H9 (cell line): Measurements from ENCODE around the gene SIDT2. TPM values are rescaled to one million over a fixed set of nuclear protein-coding genes. Genes with fewer than 3 reads are reported as not detected.

Experiments
- DNase-seq: peaks from one replicate; pipeline ENCODE4 v3.0.0-alpha.2; 2017
- H2AFZ ChIP-seq: one replicate; pipeline ENCODE4 v1.6.1; 2013; ENCODE audit warnings: mild to moderate bottlenecking, low read length, control low read depth, moderate library complexity
- H2AK5ac ChIP-seq: 2 replicates; pipeline ENCODE4 v1.6.1; 2013; ENCODE audit warnings: low read length, control low read depth, mixed read lengths; ENCODE audit not compliant: insufficient read length
- H2BK120ac ChIP-seq: one replicate; pipeline ENCODE4 v1.6.1; 2013; ENCODE audit warnings: low read depth, mild to moderate bottlenecking, low read length, control low read depth, inconsistent platforms; ENCODE audit not compliant: poor library complexity, severe bottlenecking
- H2BK12ac ChIP-seq: 2 replicates; pipeline ENCODE4 v1.6.1; 2013; ENCODE audit warnings: low read length, control low read depth, mixed read lengths, low read depth; ENCODE audit not compliant: insufficient read length
- H2BK15ac ChIP-seq: 2 replicates; pipeline ENCODE4 v1.6.1; 2013; ENCODE audit warnings: low read depth, low read length, control low read depth
- H2BK20ac ChIP-seq: one replicate; pipeline ENCODE4 v1.6.1; 2013; ENCODE audit warnings: low read depth, mild to moderate bottlenecking, low read length, control low read depth, inconsistent platforms; ENCODE audit not compliant: poor library complexity, severe bottlenecking
- H2BK5ac ChIP-seq: 2 replicates; pipeline ENCODE4 v1.6.1; 2013; ENCODE audit warnings: low read length, control low read depth, mixed read lengths; ENCODE audit not compliant: insufficient read length
- H3K14ac ChIP-seq: 2 replicates; pipeline ENCODE4 v1.6.1; 2013; ENCODE audit warnings: low read length, control low read depth; ENCODE audit not compliant: insufficient read depth
- H3K18ac ChIP-seq: 2 replicates; pipeline ENCODE4 v1.6.1; 2013; ENCODE audit warnings: low read depth, mild to moderate bottlenecking, mixed read lengths, low read length, control low read depth; ENCODE audit not compliant: insufficient read length
- H3K23ac ChIP-seq: 2 replicates; pipeline ENCODE4 v1.6.1; 2013; ENCODE audit warnings: low read length, control low read depth, mixed read lengths, low read depth; ENCODE audit not compliant: insufficient read length
- H3K23me2 ChIP-seq: 2 replicates; pipeline ENCODE4 v1.6.1; 2013; ENCODE audit warnings: low read depth, mild to moderate bottlenecking, mixed read lengths, low read length, control low read depth; ENCODE audit not compliant: insufficient read length, poor library complexity, severe bottlenecking
- H3K27ac ChIP-seq: 2 replicates; pipeline ENCODE4 v1.5.1; 2013; ENCODE audit warnings: low read length, control low read depth, mixed read lengths, low read depth; ENCODE audit not compliant: insufficient read length
- H3K27me3 ChIP-seq: 2 replicates; pipeline ENCODE4 v1.6.1; 2013; ENCODE audit warnings: low read length, control low read depth, inconsistent platforms; ENCODE audit not compliant: insufficient read depth
- H3K4ac ChIP-seq: 2 replicates; pipeline ENCODE4 v1.6.1; 2013; ENCODE audit warnings: low read depth, mild to moderate bottlenecking, control low read depth, inconsistent platforms, low read length, moderate library complexity
- H3K4me1 ChIP-seq: 2 replicates; pipeline ENCODE4 v1.6.1; 2013; ENCODE audit warnings: low read length, control low read depth, inconsistent platforms; ENCODE audit not compliant: insufficient read depth
- H3K4me2 ChIP-seq: 2 replicates; pipeline ENCODE4 v1.6.1; 2013; ENCODE audit warnings: low read length, control low read depth, mixed read lengths; ENCODE audit not compliant: insufficient read length, insufficient read depth
- H3K56ac ChIP-seq: 2 replicates; pipeline ENCODE4 v1.6.1; 2013; ENCODE audit warnings: low read depth, mild to moderate bottlenecking, mixed read lengths, low read length, control low read depth; ENCODE audit not compliant: insufficient read length
- H3K79me1 ChIP-seq: 2 replicates; pipeline ENCODE4 v1.6.1; 2013; ENCODE audit warnings: low read depth, mild to moderate bottlenecking, moderate library complexity, low read length, control low read depth, inconsistent platforms; ENCODE audit not compliant: insufficient read depth, poor library complexity, severe bottlenecking
- H3K79me2 ChIP-seq: 2 replicates; pipeline ENCODE4 v1.6.1; 2013; ENCODE audit warnings: low read length, control low read depth, inconsistent platforms; ENCODE audit not compliant: insufficient read depth
- H3K9ac ChIP-seq: 2 replicates; pipeline ENCODE4 v1.6.1; 2013; ENCODE audit warnings: low read length, control low read depth, mixed read lengths; ENCODE audit not compliant: insufficient read length; ENCODE audit errors: extremely low read depth
- H3K9me3 ChIP-seq: one replicate; pipeline ENCODE4 v1.6.1; 2013; ENCODE audit warnings: low read depth, low read length, inconsistent platforms; ENCODE audit not compliant: control insufficient read depth
- H3T11ph ChIP-seq: one replicate; pipeline ENCODE4 v1.6.1; 2013; ENCODE audit warnings: mild to moderate bottlenecking, low read length, control low read depth, inconsistent platforms
- H4K20me1 ChIP-seq: one replicate; pipeline ENCODE4 v1.6.1; 2013; ENCODE audit not compliant: control insufficient read depth, insufficient read length, insufficient read depth
- H4K5ac ChIP-seq: 2 replicates; pipeline ENCODE4 v1.6.1; 2013; ENCODE audit warnings: low read depth, mild to moderate bottlenecking, mixed read lengths, low read length, control low read depth; ENCODE audit not compliant: insufficient read length
- H4K8ac ChIP-seq: replicated peaks from 2 replicates; pipeline ENCODE4 v1.6.1; 2013; ENCODE audit warnings: low read length, control low read depth, mixed read lengths, low read depth; ENCODE audit not compliant: insufficient read length
- H4K91ac ChIP-seq: 2 replicates; pipeline ENCODE4 v1.6.1; 2013; ENCODE audit warnings: low read depth, mild to moderate bottlenecking, moderate library complexity, mixed read lengths, low read length, control low read depth; ENCODE audit not compliant: insufficient read length
- H3K27ac Mint-ChIP-seq, 3 experiments: 2 replicates in 2 of 3; 3 replicates in 1 of 3; pipeline ENCODE4 v1.8.0; 2020 to 2021; ENCODE audit warnings: mixed read lengths in 3 of 3, mild to moderate bottlenecking in 1 of 3, moderate library complexity in 1 of 3
- H3K27me3 Mint-ChIP-seq: 2 replicates; pipeline ENCODE4 v1.8.0; 2021; ENCODE audit warnings: low read depth, mild to moderate bottlenecking, moderate library complexity, mixed read lengths
- H3K36me3 Mint-ChIP-seq, 3 experiments: 2 replicates in 2 of 3; 3 replicates in 1 of 3; pipeline ENCODE4 v1.8.0; 2020 to 2021; ENCODE audit warnings: low read depth in 3 of 3, mixed read lengths in 3 of 3; ENCODE audit not compliant: insufficient read depth in 1 of 3
- H3K4me1 Mint-ChIP-seq, 2 experiments: 2 replicates each; pipeline ENCODE4 v1.8.0; 2020; ENCODE audit warnings: mixed read lengths in 2 of 2
- H3K4me3 Mint-ChIP-seq, 2 experiments: 2 replicates in 1 of 2; 3 replicates in 1 of 2; pipeline ENCODE4 v1.8.0; 2020 to 2021; ENCODE audit warnings: mild to moderate bottlenecking in 2 of 2, mixed read lengths in 2 of 2, moderate library complexity in 1 of 2
- H3K9me3 Mint-ChIP-seq, 2 experiments: 2 replicates in 1 of 2; 3 replicates in 1 of 2; pipeline ENCODE4 v1.8.0; 2020; ENCODE audit warnings: mild to moderate bottlenecking in 2 of 2, mixed read lengths in 2 of 2, moderate library complexity in 1 of 2
- WGBS: extraction: QIAGEN DNeasy Blood & Tissue Kit; methylation state at CpG from one replicate; pipeline ENCODE4 v1.1.7; 2013; ENCODE audit warnings: missing lambda C conversion rate, low lambda C conversion rate, mixed read lengths; ENCODE audit not compliant: insufficient read length; ENCODE audit errors: extremely low coverage; 5-methylcytosine and 5-hydroxymethylcytosine counted together
- total RNA-seq: library from RNA; stranded (reverse); gene quantifications from 2 replicates; pipeline ENCODE4 v1.2.1, GENCODE V29; 2021
- TF ChIP-seq, protein P1 (sequence below): fragments of 200-600 bp; sonication (generic); conservative IDR thresholded peaks from 3 replicates; pipeline ENCODE4 v1.8.0; 2021; ENCODE audit warnings: antibody characterized with exemption, mild to moderate bottlenecking

Gene SIDT2
- total RNA-seq, 1 experiment from 2014 or later: 18.3 TPM

DNA sequence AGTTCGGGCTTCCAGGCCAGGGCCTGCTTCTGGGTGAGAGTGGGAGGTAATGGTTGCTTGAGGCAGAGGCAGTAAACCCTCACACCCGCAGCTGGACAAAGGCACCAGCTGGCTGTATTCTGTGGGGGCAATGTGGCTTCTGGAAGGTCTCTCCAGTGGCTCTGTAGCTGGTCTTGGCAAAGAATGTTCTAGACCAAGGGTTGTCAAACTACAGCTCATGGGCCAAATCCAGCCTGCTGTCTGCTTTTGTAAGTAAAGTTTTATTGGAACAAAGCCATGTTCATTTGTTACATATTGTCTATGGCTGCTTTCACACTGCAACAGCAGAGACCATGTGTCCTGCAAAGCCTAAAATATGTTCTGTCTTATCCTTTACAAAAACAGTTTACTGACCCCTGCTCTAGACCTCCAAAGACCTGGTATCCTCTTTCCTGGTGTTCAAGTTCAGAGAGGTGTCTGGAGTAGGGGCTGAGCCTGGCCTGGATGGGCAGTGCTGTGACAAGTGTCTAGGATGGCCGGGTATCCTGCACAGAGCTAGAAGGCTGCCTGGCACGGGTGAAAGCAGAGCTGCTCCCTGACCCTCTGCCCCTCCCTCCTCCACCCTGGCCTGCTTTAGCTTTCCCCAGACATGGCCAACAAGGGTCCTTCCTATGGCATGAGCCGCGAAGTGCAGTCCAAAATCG, 24.0 kb downstream of the SIDT2 start:
- Mint-ChIP-seq H3K4me1 (peaks cover 33 to 38% of the 10 kb centered on the region in 2 experiments), H3K27me3 (no peaks in the 10 kb centered on the region), H3K9me3 (peaks cover 0 to 3% of the 10 kb centered on the region in 2 experiments; a peak in 1 of 5 replicates), H3K27ac (peak overlapping the region in 2 of 3 experiments; percentile 39 to 48; a peak in 3 of 7 replicates), H3K36me3 (peaks cover 13 to 32% (median 29%) of the 10 kb centered on the region in 3 experiments; a peak in 6 of 7 replicates), H3K4me3 (no peak overlapping the region)
- Histone ChIP-seq H3K27me3 (no peaks in the 10 kb centered on the region), H4K91ac (no peak overlapping the region), H2BK120ac (no peak overlapping the region), H3T11ph (no peak overlapping the region), H2BK20ac (no peak overlapping the region), H2BK5ac (no peak overlapping the region), H3K23me2 (peaks cover 8% of the 10 kb centered on the region), H3K14ac (no peak overlapping the region; the same call in 1 of the 2 replicates), H2BK12ac (no peak overlapping the region), H3K23ac (no peak overlapping the region), H3K4me1 (no peaks in the 10 kb centered on the region), H3K79me1 (no peaks in the 10 kb centered on the region), H3K79me2 (peaks cover 3% of the 10 kb centered on the region; the same call in 1 of the 2 replicates), H2AFZ (no peak overlapping the region), H2BK15ac (no peak overlapping the region), H4K20me1 (no peaks in the 10 kb centered on the region), H3K18ac (no peak overlapping the region), H3K4ac (no peak overlapping the region), H4K8ac (no peak overlapping the region), H4K5ac (no peak overlapping the region), H2AK5ac (no peak overlapping the region), H3K4me2 (no peak overlapping the region), H3K27ac (no peak overlapping the region), H3K56ac (no peak overlapping the region), H3K9me3 (no peaks in the 10 kb centered on the region), H3K9ac (no peak overlapping the region)
- WGBS: no CpG with 5 or more reads among the region's 7 CpGs
- DNase-seq: no peak
- TF ChIP-seq, protein P1, sequence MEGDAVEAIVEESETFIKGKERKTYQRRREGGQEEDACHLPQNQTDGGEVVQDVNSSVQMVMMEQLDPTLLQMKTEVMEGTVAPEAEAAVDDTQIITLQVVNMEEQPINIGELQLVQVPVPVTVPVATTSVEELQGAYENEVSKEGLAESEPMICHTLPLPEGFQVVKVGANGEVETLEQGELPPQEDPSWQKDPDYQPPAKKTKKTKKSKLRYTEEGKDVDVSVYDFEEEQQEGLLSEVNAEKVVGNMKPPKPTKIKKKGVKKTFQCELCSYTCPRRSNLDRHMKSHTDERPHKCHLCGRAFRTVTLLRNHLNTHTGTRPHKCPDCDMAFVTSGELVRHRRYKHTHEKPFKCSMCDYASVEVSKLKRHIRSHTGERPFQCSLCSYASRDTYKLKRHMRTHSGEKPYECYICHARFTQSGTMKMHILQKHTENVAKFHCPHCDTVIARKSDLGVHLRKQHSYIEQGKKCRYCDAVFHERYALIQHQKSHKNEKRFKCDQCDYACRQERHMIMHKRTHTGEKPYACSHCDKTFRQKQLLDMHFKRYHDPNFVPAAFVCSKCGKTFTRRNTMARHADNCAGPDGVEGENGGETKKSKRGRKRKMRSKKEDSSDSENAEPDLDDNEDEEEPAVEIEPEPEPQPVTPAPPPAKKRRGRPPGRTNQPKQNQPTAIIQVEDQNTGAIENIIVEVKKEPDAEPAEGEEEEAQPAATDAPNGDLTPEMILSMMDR: no peak
